Measurements from ENCODE around the gene PYGM. TPM values are rescaled to one million over a fixed set of nuclear protein-coding genes. Genes with fewer than 3 reads are reported as not detected.
A peak's percentile ranks its signal among the peaks of the same experiment; 100 is the strongest.

The PYGM gene
- polyA plus RNA-seq, 6 donors from 2014 or later = 2.1 to 4.9 (median 2.2) TPM; not detected in 1

- peaks cover 0 to 28% (median 22%) of the 10 kb centered on the region in 3 donors for H3K27me3 Mint-ChIP-seq
- no peak for DNase-seq
- no peak for ATAC-seq (ENCODE audit: low read depth in 2 of 2)
- no peaks in the 10 kb centered on the region for H3K9me3 Mint-ChIP-seq
- peak overlapping the region in 1 of 6 donors; percentile 62 for H3K27ac Mint-ChIP-seq
- H3K36me3 Mint-ChIP-seq = no peaks in the 10 kb centered on the region
- peaks cover 23 to 39% (median 24%) of the 10 kb centered on the region in 3 donors for H3K4me1 Mint-ChIP-seq
- H3K4me3 Mint-ChIP-seq = peak overlapping the region in 4 of 8 donors; percentile 25 to 72 (median 46)
Measured at GRCh38 chr11:64724863-64725532, 34.8 kb downstream of the PYGM start.

- H3K4me1 Mint-ChIP-seq = peaks cover 23 to 37% (median 24%) of the 10 kb centered on the region in 3 donors
- ATAC-seq (ENCODE audit: low read depth in 2 of 2) (no peak), DNase-seq (no peak)
- H3K27me3 Mint-ChIP-seq = peaks cover 0 to 30% (median 25%) of the 10 kb centered on the region in 3 donors
- H3K36me3 Mint-ChIP-seq = no peaks in the 10 kb centered on the region
- H3K27ac Mint-ChIP-seq = peak overlapping the region in 1 of 6 donors; percentile 5
- no peaks in the 10 kb centered on the region for H3K9me3 Mint-ChIP-seq
- H3K4me3 Mint-ChIP-seq = peak overlapping the region; percentile 28 to 85 (median 78)
Measured at GRCh38 chr11:64723907-64724862, 35.6 kb downstream of the PYGM start.

- peak; percentile 79 for DNase-seq
- peaks cover 21 to 37% (median 23%) of the 10 kb centered on the region in 3 donors for H3K4me1 Mint-ChIP-seq
- H3K9me3 Mint-ChIP-seq = no peaks in the 10 kb centered on the region
- peak within 1 kb of the TSS; percentile 28 to 85 (median 78) for H3K4me3 Mint-ChIP-seq
- peaks cover 7 to 34% (median 28%) of the 10 kb centered on the region in 3 donors for H3K27me3 Mint-ChIP-seq
- no peaks in the 10 kb centered on the region for H3K36me3 Mint-ChIP-seq
- H3K27ac Mint-ChIP-seq = peak within 1 kb of the TSS in 5 of 6 donors; percentile 15 to 93 (median 64)
- ATAC-seq (ENCODE audit: low read depth in 2 of 2) = peak; percentile 86 to 89
Measured at GRCh38 chr11:64723117-64723906, 36.5 kb downstream of the PYGM start, which contains the start of gene NRXN2. TSS of gene NRXN2 (minus strand) at chr11:64723197. CDS start at chr11:64713699, 9,498 bp downstream.

GRCh38 chr11:64722141-64723065 is 37.4 kb downstream of the PYGM start:
- DNase-seq (no peak), ATAC-seq (ENCODE audit: low read depth in 2 of 2) (no peak)
- Mint-ChIP-seq H3K4me1 (peaks cover 23 to 32% (median 23%) of the 10 kb centered on the region in 3 donors), H3K9me3 (no peaks in the 10 kb centered on the region), H3K27ac (peak overlapping the region in 3 of 6 donors; percentile 15 to 93 (median 64)), H3K4me3 (peak overlapping the region; percentile 2 to 84 (median 58)), H3K36me3 (no peaks in the 10 kb centered on the region), H3K27me3 (peaks cover 7 to 43% (median 38%) of the 10 kb centered on the region in 3 donors)

GRCh38 chr11:64721359-64721699 is 38.4 kb downstream of the PYGM start:
- H3K27me3 Mint-ChIP-seq = peaks cover 8 to 54% (median 48%) of the 10 kb centered on the region in 3 donors
- no peak for DNase-seq
- no peaks in the 10 kb centered on the region for H3K9me3 Mint-ChIP-seq
- H3K27ac Mint-ChIP-seq = peak overlapping the region in 1 of 6 donors; percentile 38
- H3K4me3 Mint-ChIP-seq = peak overlapping the region in 3 of 8 donors; percentile 4 to 35 (median 29)
- H3K4me1 Mint-ChIP-seq = peaks cover 23 to 29% (median 28%) of the 10 kb centered on the region in 3 donors
- H3K36me3 Mint-ChIP-seq = no peaks in the 10 kb centered on the region
- ATAC-seq (ENCODE audit: low read depth in 2 of 2) = no peak

GRCh38 chr11:64720640-64721358 is 39.0 kb downstream of the PYGM start:
- no peak overlapping the region for H3K27ac Mint-ChIP-seq
- H3K27me3 Mint-ChIP-seq = peaks cover 10 to 59% (median 54%) of the 10 kb centered on the region in 3 donors
- H3K4me1 Mint-ChIP-seq = peaks cover 23 to 27% (median 27%) of the 10 kb centered on the region in 3 donors
- H3K36me3 Mint-ChIP-seq = no peaks in the 10 kb centered on the region
- no peak for DNase-seq
- no peaks in the 10 kb centered on the region for H3K9me3 Mint-ChIP-seq
- ATAC-seq (ENCODE audit: low read depth in 2 of 2) = no peak
- H3K4me3 Mint-ChIP-seq = peak overlapping the region in 2 of 8 donors; percentile 4 to 64

- Mint-ChIP-seq H3K9me3 (peaks cover 0 to 1% (median 0%) of the 10 kb centered on the region in 7 donors), H3K4me1 (peaks cover 18 to 20% (median 20%) of the 10 kb centered on the region in 3 donors), H3K36me3 (no peaks in the 10 kb centered on the region), H3K4me3 (peak overlapping the region in 1 of 8 donors; percentile 64), H3K27ac (no peak overlapping the region), H3K27me3 (peaks cover 13 to 65% (median 60%) of the 10 kb centered on the region in 3 donors)
- DNase-seq (no peak), ATAC-seq (ENCODE audit: low read depth in 2 of 2) (no peak)
Measured at GRCh38 chr11:64720167-64720566, 39.6 kb downstream of the PYGM start.

- peaks cover 12 to 18% (median 14%) of the 10 kb centered on the region in 3 donors for H3K4me1 Mint-ChIP-seq
- no peaks in the 10 kb centered on the region for H3K36me3 Mint-ChIP-seq
- H3K4me3 Mint-ChIP-seq = no peak overlapping the region
- no peak for DNase-seq
- H3K9me3 Mint-ChIP-seq = peaks cover 0 to 3% (median 0%) of the 10 kb centered on the region in 7 donors
- H3K27me3 Mint-ChIP-seq = peaks cover 21 to 73% (median 68%) of the 10 kb centered on the region in 3 donors
- H3K27ac Mint-ChIP-seq = no peak overlapping the region
- no peak for ATAC-seq (ENCODE audit: low read depth in 2 of 2)
Measured at GRCh38 chr11:64719406-64719805, 40.4 kb downstream of the PYGM start.

GRCh38 chr11:64718780-64719124 is 41.0 kb downstream of the PYGM start:
- peaks cover 0 to 3% (median 0%) of the 10 kb centered on the region in 7 donors for H3K9me3 Mint-ChIP-seq
- no peak for ATAC-seq (ENCODE audit: low read depth in 2 of 2)
- no peak for DNase-seq
- H3K4me1 Mint-ChIP-seq = peaks cover 5 to 20% (median 10%) of the 10 kb centered on the region in 3 donors
- H3K27ac Mint-ChIP-seq = no peak overlapping the region
- no peaks in the 10 kb centered on the region for H3K36me3 Mint-ChIP-seq
- H3K27me3 Mint-ChIP-seq = peaks cover 26 to 79% (median 74%) of the 10 kb centered on the region in 3 donors
- H3K4me3 Mint-ChIP-seq = no peak overlapping the region

- no peak for DNase-seq
- Mint-ChIP-seq H3K4me1 (peaks cover 0 to 21% (median 7%) of the 10 kb centered on the region in 3 donors), H3K27ac (no peak overlapping the region), H3K4me3 (no peak overlapping the region), H3K36me3 (no peaks in the 10 kb centered on the region), H3K27me3 (peaks cover 26 to 80% (median 75%) of the 10 kb centered on the region in 3 donors), H3K9me3 (peaks cover 0 to 3% (median 0%) of the 10 kb centered on the region in 7 donors)
- no peak for ATAC-seq (ENCODE audit: low read depth in 2 of 2)
Measured at GRCh38 chr11:64718084-64718779, 41.5 kb downstream of the PYGM start.

- peaks cover 3 to 23% (median 4%) of the 10 kb centered on the region in 3 donors for H3K4me1 Mint-ChIP-seq
- no peak overlapping the region for H3K4me3 Mint-ChIP-seq
- peaks cover 0 to 3% (median 0%) of the 10 kb centered on the region in 7 donors for H3K9me3 Mint-ChIP-seq
- H3K27me3 Mint-ChIP-seq = peaks cover 29 to 76% (median 74%) of the 10 kb centered on the region in 3 donors
- H3K36me3 Mint-ChIP-seq = peaks cover 0 to 1% of the 10 kb centered on the region in 2 donors
- ATAC-seq (ENCODE audit: low read depth in 2 of 2) (no peak), DNase-seq (no peak)
- peak overlapping the region in 1 of 6 donors; percentile 74 for H3K27ac Mint-ChIP-seq
Measured at GRCh38 chr11:64717268-64717578, 42.6 kb downstream of the PYGM start.
